SIG-M5 treated with dmso at 0.1 percent for 504 hours (cell line): Measurements from ENCODE around the gene COQ8A.
"Not testable (repeated sequence)": the region's sequence is repeated elsewhere in the genome, so short reads cannot be mapped to it uniquely, and the experiment has no call there.

Source experiments
- DNase-seq: peaks from one replicate; lab custom pipeline; 2025; ENCODE audit not compliant: unreplicated experiment; lab: John Stamatoyannopoulos, UW

The COQ8A gene

DNA sequence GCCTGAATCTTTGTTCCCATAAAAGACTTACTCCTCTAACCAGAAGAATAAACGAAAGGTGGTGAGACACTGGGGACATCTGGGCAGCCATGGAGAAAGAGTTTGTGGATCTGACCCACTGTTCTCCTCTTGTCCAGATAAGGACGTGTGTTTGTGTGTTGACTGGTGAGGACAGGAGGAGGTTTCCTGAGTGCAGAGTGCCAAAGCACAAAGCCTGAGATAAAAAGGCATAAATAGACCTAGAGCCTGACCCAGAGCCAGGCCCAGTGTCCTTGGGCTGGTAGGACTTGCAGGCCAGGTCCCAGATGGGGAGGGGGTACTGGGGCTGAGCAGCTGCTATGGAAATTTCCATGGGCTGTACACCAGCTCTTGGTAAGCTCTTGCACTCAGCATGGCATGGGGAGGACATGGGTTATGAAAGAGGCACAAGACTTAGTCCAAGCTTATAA, 19.6 kb upstream of the COQ8A start:
- no peak for DNase-seq

DNA sequence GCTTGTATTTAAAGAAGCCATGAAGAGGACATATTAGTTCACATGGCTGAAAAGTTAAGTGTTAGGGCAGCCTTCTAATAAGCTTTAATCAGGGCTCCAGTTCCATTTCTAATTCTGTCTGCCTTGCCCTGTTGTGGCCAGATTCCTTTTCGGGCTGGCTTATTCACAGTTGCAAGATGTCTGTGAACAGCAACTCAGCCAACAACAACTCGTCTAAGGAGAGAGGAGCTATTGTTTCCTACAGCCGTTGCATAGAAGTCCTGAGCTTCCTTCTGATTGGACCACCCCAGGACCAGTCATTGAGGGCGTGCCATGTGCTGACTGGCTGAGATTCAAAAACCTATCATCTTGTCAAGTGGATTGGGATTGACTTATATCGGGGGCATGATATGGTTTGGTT, 18.6 kb upstream of the COQ8A start:
- no peak for DNase-seq

DNA sequence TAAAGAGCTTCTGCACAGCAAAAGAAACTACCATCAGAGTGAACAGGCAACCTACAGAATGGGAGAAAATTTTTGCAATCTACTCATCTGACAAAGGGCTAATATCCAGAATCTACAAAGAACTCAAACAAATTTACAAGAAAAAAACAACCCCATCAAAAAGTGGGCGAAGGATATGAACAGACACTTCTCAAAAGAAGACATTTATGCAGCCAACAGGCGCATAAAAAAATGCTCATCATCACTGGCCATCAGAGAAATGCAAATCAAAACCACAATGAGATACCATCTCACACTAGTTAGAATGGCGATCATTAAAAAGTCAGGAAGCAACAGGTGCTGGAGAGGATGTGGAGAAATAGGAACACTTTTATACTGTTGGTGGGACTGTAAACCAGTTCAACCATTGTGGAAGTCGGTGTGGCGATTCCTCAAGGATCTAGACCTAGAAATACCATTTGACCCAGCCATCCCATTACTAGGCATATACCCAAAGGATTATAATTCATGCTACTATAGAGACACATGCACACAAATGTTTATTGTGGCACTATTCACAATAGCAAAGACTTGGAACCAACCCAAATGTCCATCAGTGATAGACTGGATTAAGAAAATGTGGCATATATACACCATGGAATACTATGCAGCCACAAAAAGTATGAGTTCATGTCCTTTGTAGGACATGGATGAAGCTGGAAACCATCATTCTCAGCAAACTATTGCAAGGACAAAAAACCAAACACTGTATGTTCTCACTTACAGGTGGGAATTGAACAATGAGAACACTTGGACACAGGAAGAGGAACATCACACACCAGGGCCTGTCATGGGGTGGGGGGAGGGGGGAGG, 10.6 kb upstream of the COQ8A start:
- DNase-seq = not testable (repeated sequence)

DNA sequence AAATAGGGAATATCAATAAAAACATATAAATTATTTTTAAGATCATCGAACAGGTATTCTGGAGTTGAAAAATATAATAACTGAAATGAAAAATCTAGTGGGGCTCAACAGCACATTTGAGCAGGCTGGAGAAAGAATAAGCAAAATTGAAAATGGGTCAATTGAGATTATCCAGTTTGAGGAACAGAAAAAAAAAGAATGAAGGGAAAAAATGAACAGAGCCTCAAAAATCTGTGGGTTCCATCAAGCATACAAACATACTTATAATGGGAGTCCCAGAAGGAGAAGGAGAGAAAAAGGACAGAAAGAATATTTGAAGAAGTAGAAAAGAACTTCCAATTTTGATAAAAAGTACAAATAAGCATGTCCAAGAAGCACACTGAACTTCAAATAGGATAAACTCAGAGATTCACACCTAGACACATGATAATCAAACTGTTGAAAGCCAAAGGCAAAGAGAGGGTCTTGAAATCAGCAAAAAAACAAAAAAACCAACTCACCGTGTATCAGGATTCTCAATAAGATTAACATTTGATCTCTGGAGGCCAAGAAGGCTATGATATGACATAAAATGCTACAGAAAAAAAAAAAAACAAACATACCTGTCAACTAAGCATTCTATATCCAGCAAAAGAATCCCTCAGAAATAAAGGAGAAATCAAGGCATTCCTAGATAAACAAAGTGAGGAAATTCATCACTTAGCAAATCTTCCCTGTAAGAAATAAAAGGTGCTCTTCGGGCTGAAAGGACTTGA, 5.4 kb upstream of the COQ8A start:
- DNase-seq = no peak

DNA sequence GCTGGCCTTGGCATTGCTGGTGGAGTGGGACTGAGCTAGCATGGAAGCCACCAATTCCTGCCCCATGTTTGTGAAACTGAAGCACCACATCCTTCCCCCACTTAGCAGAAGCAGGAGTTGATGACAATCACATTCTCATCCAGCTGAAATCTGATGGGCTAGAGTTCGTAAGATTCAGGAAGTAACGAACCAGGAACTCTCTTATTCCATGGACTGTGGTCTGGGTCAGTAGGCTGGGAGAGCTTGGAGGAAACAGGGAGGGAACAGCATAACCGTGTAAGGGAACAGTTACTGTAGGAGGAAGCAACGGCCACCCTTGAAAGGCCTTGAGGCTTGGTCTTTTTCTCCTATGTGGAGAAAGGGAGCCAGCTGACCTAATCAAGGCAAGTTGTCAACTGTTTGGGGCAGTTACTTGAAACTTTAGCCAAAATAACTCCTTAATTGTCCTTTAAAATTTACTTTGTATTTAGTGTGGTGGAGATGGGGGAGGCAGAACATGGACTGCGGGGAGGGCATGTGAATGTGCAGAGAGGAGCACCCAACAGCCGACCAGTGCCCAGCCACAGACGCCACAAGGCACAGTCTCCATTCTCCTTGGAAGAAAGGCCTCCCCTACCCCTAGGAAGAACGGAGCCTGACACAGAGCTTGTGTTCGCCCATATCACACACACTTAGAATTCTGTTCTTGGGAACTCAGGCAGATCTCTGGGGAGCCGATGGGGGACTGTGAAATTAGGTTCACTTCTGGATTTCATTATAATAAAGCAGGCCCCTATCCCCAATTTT, 2.0 kb upstream of the COQ8A start:
- DNase-seq = peak; percentile 61

DNA sequence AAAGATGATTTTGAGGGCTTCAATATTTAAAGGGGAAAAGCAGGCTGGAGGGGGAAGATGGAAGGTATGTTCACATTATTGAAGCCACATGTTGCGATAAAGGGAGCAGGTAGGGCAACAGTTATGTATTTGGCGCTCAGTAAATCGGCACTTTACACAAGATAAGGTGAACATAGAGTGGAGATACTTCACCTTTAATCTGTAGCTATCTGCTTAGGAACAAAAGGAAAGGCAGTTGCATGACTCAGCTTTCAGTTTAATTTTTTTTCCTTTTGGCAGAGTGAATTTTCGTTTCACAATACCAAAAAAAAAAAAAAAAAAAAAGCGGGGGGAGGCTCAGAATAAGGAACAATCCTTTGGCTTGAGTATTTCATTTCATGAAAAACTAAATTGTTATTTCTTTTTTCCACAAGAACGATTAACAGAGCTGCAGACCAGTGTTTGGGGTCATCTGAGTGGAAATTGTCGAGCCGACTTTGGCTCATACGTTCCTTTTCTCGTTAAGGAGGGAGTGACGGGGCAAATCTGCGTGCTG, 1.1 kb upstream of the COQ8A start:
- DNase-seq = peak; percentile 60

DNA sequence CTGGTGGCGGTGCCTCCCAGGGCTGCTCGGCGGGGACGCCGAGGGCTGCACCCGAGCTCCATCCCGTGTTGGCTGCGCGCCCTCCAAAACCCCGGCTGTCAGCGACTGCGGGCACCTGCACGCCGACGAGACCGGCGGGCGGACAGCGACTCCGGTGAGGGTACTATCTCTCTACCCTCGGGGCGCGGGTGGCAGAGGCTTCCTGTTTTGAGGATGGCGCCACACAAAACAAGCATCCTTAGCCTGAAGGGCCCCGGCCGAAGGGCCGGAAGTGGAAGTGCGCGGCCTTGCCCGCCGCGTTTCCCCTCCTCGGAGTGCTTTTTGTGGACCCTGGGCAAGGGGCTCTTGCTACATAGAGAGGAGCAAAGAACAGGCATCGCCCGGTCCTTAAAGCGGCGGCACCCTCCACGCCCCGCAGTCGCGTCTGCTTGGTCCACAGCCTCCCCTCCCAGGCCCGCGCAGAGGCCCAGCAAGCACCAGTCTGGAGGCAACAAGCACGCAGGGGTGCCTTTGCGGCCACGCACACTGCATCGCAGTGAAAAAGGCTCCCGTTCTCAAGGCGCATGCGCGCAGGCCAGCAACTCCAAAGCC, 561 bp upstream of the COQ8A start:
- peak; percentile 90 for DNase-seq

DNA sequence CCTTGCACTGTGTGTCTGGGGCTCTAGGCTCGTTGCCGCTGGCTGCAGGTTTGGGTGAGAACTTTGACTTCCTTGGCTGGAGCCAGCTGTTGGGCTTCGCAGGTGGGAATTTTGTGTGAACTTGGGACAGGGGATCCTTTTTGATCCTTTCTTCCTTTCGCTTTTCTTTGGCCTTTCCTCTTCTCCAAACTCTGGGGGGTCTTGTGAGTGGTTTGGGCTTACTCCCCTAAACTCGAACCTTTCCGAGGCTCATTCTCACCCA, 643 bp downstream of the COQ8A start:
- no peak for DNase-seq

DNA sequence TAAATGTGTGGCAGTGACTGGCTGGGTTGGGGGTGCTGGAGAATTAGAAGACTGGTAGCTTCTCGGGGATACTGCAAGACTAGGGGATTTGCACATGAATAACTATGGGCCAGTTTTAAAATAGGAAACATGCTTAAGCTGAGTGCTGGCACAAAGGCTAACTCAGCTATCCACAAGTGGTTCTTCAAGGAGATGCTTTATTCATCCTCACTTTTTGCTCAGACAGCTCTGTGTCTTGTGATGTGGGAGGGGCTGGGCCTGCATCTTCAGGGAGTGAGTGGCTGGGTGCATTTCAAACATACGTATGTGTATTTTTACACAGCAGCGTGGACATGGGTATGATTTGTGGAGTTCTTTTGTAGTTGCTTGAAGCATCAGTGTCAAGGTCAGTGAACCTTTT, 2.3 kb downstream of the COQ8A start:
- no peak for DNase-seq

DNA sequence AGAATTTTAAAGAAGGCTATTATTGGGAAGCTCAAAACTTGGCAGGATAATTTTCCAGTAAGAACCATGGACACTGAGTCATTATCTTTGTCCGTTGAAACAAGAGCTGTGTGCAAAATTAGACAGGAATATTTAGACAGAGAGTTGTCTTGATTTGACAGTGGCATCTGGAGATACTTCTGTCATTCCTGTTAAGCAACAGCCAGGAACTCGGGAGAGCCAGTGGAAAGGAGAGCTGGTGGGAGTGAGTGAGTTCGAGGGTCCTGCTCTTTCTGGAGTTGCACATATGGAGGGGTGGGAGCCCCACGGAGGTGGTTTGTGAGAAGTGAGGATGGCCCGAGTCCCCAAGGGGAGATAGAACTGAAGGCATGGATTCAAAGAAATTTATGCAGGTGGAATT, 3.1 kb downstream of the COQ8A start:
- DNase-seq = no peak

DNA sequence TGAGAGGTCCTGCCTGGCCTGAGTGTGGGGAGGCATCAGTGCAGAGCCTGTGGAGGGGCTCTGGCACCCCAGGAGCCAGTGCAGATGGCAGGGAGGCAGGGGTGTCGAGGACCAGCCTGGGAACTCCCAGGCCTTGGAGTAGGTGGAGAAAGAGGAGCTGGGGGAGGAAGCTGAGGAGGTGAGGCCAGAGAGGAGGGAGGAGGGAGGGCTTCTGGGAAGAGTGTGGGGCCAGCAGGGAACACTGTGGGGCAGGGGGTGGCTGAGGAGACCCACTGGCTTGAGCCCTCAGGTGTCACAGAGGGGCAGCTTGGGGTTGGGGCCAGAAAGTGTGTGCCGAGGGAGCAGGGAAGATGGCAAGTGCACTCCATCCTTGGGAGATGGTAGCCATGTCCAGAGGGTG, 3.8 kb downstream of the COQ8A start:
- no peak for DNase-seq

DNA sequence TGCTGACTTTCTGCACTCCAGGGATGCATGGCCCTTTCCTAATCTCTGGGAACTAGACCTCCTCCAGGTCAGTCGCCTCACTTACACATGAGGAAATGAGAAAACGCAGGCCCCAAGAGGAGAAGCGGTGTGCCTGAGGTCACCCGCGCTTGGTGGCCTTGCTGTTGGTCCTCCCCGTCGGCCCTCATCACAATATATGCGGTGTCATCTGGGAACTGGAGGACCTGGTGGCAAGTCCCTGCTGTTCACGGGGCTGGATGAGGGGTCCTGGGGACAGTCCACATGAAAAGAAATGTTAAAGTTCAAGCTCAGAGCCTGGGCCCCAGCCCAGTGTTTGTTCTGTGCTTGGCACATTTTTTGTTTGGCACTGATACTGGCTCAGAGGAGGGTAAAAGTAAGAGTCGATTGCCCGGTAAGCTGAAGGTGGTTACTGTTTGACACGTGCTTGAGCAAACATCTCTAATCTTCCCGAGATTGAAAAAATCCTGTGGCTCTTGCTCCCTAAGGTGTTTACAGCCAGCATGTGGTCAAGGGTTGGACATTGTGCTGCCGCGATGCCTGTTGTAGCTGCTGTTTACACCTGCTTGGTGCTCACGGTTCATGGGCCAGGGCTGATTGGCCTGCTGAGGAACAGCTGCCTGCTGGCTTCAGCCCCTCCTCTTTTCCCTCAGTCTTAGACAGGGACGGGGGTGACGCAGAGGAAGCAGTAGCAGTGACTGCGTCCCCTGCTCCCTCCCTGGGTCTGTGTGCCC, 5.2 kb downstream of the COQ8A start:
- peak; percentile 11 for DNase-seq

DNA sequence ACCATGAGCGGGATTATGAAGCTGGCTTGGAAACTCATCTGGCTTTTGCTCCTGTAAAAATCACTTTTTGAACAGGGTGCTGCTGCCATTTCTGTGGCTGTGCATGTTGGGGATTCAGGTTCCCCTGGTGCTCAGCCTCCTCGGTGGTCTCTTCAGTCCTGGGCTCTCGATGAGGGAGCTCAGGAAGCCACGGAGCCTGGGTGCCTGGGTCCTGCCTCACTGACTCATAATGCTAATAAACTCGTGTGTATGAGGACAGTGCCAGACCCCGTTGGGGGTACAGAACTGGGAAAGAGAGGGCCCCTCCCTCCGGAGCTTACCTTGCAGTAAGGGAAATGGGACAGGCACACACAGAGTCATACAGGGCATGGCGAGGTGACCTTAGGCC, 5.8 kb downstream of the COQ8A start:
- DNase-seq = no peak

DNA sequence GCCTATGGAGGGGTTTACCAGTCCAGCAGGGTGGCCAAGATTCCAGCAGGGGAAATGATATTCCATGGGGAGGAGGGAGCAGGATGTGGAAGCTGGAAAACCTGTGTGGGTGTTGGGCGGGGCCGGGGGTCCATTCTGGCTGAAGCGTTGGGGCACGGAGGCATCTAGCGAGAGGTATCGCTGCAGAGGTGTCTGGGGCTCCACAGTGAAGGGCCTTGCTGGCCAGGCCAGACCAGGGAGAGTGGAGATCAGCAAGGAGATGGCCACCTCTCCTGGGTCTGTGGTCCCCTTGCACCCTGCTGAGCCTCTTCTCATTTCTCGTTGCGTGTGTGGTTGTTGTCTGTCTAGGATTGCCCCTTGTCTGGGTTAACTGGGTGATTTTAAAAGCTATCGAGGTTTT, 6.2 kb downstream of the COQ8A start:
- DNase-seq = no peak

DNA sequence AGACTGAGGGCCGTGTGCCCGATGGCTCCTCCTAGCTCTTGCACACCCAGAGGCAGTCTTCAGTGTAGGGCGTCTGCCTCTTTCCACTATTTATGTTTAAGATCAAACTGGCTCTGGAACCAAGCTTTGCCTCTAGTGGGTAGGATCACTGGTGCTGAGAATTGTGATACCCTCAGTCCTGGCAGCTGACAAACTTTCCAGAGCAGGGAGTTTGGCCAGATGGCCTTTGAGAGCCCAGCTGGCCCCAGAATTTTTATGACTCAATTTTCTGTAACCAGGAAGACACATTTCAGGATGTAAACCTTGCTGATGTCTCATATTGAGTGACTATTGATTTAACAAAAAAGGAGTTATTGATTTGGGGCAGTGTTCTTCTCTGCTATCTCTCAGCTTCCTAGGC, 6.7 kb downstream of the COQ8A start:
- DNase-seq = no peak

DNA sequence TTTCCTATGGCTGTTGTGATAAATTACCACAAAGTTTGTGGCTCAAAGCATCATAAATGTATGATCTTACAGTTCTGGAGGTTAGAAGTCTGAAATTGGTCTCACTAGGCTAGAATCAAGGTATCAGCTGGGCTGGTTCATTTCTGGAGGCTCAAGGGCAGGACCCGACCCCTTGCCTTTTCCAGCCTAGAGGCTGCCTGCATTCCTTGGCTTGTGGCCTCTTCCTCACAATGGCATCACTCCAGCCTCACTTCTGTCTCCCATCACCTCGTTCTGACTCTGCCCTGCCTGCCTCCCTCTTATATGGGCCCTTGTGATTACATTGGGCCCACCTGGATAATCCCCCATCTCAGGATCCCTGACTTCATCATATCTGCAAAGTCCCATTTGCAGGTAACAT, 8.0 kb downstream of the COQ8A start:
- no peak for DNase-seq

DNA sequence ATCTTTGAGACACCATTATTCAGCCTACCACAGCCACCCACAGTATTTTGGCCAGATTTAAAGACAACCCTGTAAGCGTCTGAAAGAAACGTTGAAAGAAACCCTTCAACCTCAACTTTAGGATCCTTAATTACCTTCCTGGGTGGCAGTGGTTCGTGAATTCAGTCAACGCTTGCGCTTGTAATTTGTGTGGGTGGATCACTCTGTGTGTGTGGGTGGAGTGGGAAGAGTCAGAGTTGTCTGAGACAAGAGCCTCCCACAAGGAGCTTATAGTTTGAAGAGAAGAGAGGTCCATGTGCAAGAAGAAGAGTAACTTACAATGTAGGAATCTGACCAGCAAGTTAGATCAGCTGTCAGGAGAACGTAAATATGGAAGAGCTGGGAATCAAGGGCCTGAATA, 8.4 kb downstream of the COQ8A start:
- no peak for DNase-seq

DNA sequence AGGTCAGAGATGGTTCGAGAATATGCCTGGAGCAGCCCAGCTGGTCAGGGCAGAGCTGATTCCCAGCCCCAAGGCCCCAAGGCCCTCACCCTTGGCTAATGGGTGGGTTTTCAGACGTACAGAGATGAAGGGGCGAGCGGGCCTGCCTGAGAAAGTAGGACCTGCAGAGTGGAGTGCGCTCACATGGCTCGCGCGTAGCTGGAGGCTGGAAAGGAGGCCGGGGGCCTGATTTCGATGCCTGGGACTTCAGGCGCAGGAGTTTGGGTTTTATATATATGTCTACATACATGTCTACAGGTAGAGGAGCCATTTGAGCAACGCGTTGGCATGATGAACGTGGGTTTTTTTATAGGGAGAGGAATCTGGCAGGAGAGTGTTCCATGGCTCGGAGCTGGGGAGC, 8.9 kb downstream of the COQ8A start:
- no peak for DNase-seq

DNA sequence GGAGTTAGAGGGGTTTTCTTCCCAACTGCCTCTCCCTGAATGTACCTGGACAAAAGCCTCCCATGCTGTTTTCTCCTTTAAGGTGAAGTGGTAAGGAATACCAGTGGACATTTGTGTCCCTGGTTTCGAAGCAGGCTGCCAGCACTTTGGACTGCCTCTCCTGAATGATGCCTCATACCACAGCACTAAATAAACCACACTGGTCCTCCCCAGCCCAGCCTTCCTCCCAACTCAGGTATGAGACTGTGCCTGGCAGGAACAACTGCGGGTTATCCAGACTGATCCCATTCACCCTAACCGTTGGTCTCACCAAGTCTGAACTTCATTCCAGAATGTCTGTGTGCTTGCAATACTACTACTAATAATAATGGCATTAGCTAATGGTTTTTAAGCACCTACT, 9.3 kb downstream of the COQ8A start:
- no peak for DNase-seq

DNA sequence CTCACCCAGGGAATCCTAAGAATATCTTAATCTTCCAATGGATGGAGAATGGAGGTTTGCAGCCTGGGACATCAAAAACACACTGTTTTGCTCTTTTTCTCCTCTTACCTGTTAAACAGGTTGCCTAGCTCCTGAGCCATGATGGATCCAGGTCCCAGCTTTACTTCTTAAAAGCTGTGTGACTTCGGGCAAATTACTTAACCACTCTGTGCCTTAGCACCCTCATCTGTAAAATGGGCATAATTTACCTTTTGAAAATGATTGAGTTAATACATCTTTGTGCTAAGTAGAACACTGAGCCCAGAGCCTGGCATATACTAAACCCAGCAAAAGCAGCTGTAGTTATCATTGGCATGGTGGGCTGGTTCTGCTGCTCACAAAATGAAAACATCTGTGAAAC, 10.2 kb downstream of the COQ8A start:
- no peak for DNase-seq

DNA sequence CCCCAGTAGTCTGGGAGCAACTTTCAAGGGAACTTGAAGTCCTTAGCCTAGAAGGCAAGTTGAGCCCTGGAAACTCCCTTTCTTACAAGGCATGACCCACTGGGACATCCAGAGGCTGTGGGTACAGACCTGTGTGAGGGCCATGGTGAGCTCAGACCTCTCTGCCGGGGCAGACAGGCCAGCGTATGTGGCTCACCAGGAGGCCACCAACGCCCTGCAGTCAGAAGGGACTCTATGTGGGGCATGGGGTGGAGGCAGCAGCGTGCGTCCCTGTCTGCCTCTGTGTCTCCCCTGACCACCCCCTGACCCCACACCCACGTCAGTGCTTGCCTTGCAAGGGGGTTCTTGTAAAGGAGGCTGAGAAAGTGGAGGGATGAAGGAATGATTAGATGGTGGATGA, 10.8 kb downstream of the COQ8A start:
- no peak for DNase-seq
